Loucy (cell line): ENCODE results near the gene DIP2B.

Experiments
- H2AFZ ChIP-seq: fragments of 200-600 bp; sonication (generic); 2 replicates; pipeline ENCODE4 v1.6.0; 2016; ENCODE audit warnings: antibody characterized with exemption, mild to moderate bottlenecking, low read length, moderate library complexity
- H3F3A ChIP-seq: fragments of 200-600 bp; 2 replicates; pipeline ENCODE4 v1.6.0; 2016; ENCODE audit warnings: antibody characterized with exemption, low read depth, mild to moderate bottlenecking
- H3K27me3 ChIP-seq: fragments of 200-600 bp; sonication (generic); 2 replicates; pipeline ENCODE4 v1.6.1; 2014; ENCODE audit warnings: low read length, mild to moderate bottlenecking; ENCODE audit not compliant: insufficient read depth, poor library complexity, severe bottlenecking
- H3K36me3 ChIP-seq: fragments of 200-600 bp; sonication (generic); 2 replicates; pipeline ENCODE4 v1.6.1; 2016; ENCODE audit warnings: low read length; ENCODE audit not compliant: insufficient read depth
- H3K4me1 ChIP-seq: fragments of 200-600 bp; sonication (generic); 2 replicates; pipeline ENCODE4 v1.5.1; 2014; ENCODE audit warnings: low read length, mild to moderate bottlenecking; ENCODE audit not compliant: insufficient read depth, poor library complexity, severe bottlenecking
- H3K4me2 ChIP-seq: fragments of 200-600 bp; sonication (generic); 2 replicates; pipeline ENCODE4 v1.6.0; 2014; ENCODE audit warnings: antibody characterized with exemption, low read length, low read depth, mild to moderate bottlenecking; ENCODE audit not compliant: poor library complexity, severe bottlenecking
- H3K4me3 ChIP-seq: fragments of 200-600 bp; sonication (generic); 2 replicates; pipeline ENCODE4 v1.5.1; 2014; ENCODE audit warnings: low read length, mild to moderate bottlenecking, mixed read lengths; ENCODE audit not compliant: poor library complexity, severe bottlenecking
- H3K79me2 ChIP-seq: fragments of 200-600 bp; sonication (generic); 2 replicates; pipeline ENCODE4 v1.6.1; 2014; ENCODE audit warnings: low read length; ENCODE audit not compliant: insufficient read depth
- H3K9ac ChIP-seq: fragments of 200-600 bp; sonication (generic); 2 replicates; pipeline ENCODE4 v1.6.0; 2014; ENCODE audit warnings: mild to moderate bottlenecking, low read depth, low read length, moderate library complexity; ENCODE audit not compliant: poor library complexity, severe bottlenecking
- H3K9me2 ChIP-seq: fragments of 200-600 bp; sonication (generic); replicated peaks from 2 replicates; pipeline ENCODE4 v1.6.1; 2016; ENCODE audit warnings: low read depth, low read length, mixed read lengths
- H3K9me3 ChIP-seq: fragments of 200-600 bp; sonication (generic); 2 replicates; pipeline ENCODE4 v1.6.1; 2014; ENCODE audit warnings: mild to moderate bottlenecking, antibody characterized with exemption, low read length, low read depth; ENCODE audit not compliant: insufficient read depth
- H4K20me1 ChIP-seq: fragments of 200-600 bp; sonication (generic); 2 replicates; pipeline ENCODE4 v1.6.0; 2014; ENCODE audit warnings: antibody characterized with exemption, low read length, mild to moderate bottlenecking; ENCODE audit not compliant: insufficient read depth, poor library complexity, severe bottlenecking
- EZH2phosphoT487 ChIP-seq: fragments of 200-600 bp; IDR thresholded peaks from 2 replicates; pipeline ENCODE4 v1.6.1; 2018; ENCODE audit warnings: antibody characterized with exemption, mild to moderate bottlenecking, moderate library complexity, borderline replicate concordance
- TF ChIP-seq, protein P1 (sequence below): fragments of 200-600 bp; sonication (generic); conservative IDR thresholded peaks from 2 replicates; pipeline ENCODE4 v1.5.1; 2014; ENCODE audit warnings: mild to moderate bottlenecking, antibody characterized with exemption, low read length

DIP2B gene

DNA sequence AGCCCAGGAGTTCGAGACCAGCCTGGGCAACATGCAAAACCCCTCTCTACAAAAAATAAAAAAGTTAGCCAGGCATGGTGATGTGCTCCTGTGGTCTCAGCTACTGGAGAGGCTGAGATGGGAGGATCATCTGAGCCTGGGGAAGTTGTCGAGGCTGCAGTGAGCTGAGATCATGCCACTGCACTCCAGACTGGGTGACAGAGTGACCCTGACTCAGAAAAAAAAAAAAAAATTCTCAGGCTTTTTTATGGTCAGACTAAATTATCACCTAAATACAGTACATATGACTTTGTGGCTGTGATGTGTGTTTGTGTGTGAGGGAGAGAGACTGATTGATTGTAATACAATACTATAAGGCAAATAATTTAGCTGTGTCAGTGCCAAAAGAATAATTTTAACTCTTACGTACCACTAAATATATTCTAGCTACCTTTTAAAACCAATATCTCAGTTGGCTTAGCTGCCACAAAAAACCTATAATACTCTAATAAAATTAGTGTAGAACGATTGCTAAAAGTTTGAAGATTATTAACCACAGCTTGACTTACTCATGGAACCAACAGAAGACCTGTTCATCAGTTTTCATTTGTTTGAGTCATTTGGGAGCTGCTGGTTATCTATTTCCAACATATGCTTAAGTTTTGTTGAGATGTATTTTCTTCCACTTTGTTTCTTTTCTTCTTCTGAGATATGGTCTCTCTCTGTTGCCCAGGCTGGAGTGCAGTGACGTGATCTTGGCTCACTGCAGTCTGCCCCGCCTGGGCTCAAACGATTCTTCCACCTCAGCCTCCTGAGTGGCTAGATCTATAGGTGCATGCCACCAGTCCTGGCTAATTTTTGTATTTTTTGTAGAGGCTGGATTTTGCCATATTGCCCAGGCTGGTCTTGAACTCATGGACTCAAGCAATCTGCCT, 58.0 kb downstream of the DIP2B start:
- Histone ChIP-seq H3K9ac (no peak overlapping the region), H3K79me2 (peaks cover 83% of the 10 kb centered on the region), H2AFZ (no peak overlapping the region), H3K4me2 (no peak overlapping the region), H3K9me2 (no peaks in the 10 kb centered on the region), H3K36me3 (peaks cover under 1% of the 10 kb centered on the region; the same call in 1 of the 2 replicates), H3K4me1 (peaks cover 7% of the 10 kb centered on the region), H3K9me3 (no peaks in the 10 kb centered on the region), H3K27me3 (no peaks in the 10 kb centered on the region), H4K20me1 (peaks cover under 1% of the 10 kb centered on the region), H3F3A (no peaks in the 10 kb centered on the region), H3K4me3 (no peak overlapping the region)
- TF ChIP-seq, protein P1, sequence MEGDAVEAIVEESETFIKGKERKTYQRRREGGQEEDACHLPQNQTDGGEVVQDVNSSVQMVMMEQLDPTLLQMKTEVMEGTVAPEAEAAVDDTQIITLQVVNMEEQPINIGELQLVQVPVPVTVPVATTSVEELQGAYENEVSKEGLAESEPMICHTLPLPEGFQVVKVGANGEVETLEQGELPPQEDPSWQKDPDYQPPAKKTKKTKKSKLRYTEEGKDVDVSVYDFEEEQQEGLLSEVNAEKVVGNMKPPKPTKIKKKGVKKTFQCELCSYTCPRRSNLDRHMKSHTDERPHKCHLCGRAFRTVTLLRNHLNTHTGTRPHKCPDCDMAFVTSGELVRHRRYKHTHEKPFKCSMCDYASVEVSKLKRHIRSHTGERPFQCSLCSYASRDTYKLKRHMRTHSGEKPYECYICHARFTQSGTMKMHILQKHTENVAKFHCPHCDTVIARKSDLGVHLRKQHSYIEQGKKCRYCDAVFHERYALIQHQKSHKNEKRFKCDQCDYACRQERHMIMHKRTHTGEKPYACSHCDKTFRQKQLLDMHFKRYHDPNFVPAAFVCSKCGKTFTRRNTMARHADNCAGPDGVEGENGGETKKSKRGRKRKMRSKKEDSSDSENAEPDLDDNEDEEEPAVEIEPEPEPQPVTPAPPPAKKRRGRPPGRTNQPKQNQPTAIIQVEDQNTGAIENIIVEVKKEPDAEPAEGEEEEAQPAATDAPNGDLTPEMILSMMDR: no peak
- no peak for TF ChIP-seq EZH2phosphoT487

DNA sequence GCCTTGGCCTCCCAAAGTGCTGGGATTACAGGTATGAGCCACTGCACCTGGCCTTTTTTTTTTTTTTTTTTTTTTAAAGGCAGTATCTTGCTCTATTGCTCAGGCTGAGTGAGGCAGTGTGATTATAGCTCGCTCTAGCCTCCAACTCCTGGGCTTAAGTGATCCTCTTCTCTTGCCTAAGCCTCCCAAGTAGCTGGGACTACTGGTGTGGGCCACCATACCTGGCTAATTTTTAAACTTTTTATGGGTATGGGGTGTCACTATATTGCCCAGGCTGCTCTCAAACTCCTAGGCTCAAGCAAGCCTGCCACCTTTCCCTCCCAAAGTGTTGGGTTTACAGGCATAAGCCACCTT, 58.6 kb downstream of the DIP2B start:
- H3K4me1 ChIP-seq: peaks cover 13% of the 10 kb centered on the region
- no peak overlapping the region for H3K4me2 ChIP-seq
- no peak overlapping the region for H2AFZ ChIP-seq
- no peak overlapping the region for H3K4me3 ChIP-seq
- no peaks in the 10 kb centered on the region for H3K9me3 ChIP-seq
- H3F3A ChIP-seq: no peaks in the 10 kb centered on the region
- no peaks in the 10 kb centered on the region for H3K9me2 ChIP-seq
- H3K79me2 ChIP-seq: peaks cover 85% of the 10 kb centered on the region
- TF ChIP-seq EZH2phosphoT487: no peak
- TF ChIP-seq, protein P1: no peak
- peaks cover 6% of the 10 kb centered on the region for H4K20me1 ChIP-seq
- no peak overlapping the region for H3K9ac ChIP-seq
- H3K36me3 ChIP-seq: no peaks in the 10 kb centered on the region
- H3K27me3 ChIP-seq: no peaks in the 10 kb centered on the region

DNA sequence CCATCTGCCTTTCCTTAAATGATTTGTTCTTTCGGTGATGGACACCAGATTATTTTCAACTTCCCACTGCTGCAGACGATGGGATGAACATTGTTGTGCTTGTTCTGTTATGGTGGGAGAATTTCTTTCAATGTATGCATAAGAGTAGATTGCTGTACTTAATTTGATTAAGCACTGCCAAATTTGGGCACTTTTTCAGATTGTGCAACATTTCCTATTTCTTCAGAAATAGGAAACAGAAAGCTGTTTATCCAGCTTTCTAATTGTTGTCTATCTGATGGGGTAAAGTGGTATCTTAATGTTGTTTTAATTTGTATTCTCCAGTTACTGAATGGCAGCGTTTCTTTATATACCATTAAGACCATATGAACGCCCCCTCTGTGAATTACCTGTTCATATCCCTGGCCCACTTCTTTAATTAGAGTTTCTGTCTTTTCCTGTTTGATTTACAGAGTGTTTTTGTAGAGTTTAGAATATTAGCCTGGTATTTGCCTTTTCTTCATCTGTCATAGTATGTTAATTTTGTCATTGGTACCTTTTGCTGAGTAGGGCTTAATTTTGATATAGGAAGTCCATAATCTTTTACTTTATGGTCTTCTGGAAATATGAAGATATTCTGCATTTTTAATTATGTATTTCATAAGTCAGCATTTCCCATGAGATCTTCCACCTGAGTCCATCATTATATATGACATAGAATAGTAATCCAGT, 59.6 kb downstream of the DIP2B start:
- Histone ChIP-seq H3F3A (no peaks in the 10 kb centered on the region), H4K20me1 (peaks cover 13% of the 10 kb centered on the region), H3K27me3 (no peaks in the 10 kb centered on the region), H3K4me1 (peaks cover 15% of the 10 kb centered on the region), H3K36me3 (no peaks in the 10 kb centered on the region), H3K9ac (no peak overlapping the region), H2AFZ (no peak overlapping the region), H3K79me2 (peaks cover 90% of the 10 kb centered on the region), H3K4me2 (no peak overlapping the region), H3K9me2 (no peaks in the 10 kb centered on the region), H3K4me3 (no peak overlapping the region), H3K9me3 (no peaks in the 10 kb centered on the region)
- TF ChIP-seq EZH2phosphoT487: no peak
- TF ChIP-seq, protein P1: no peak
